ENCODE results near the gene PGAM5.
"Not testable (repeated sequence)": the region's sequence is repeated elsewhere in the genome, so short reads cannot be mapped to it uniquely, and the experiment has no call there.

PGAM5 gene

DNA sequence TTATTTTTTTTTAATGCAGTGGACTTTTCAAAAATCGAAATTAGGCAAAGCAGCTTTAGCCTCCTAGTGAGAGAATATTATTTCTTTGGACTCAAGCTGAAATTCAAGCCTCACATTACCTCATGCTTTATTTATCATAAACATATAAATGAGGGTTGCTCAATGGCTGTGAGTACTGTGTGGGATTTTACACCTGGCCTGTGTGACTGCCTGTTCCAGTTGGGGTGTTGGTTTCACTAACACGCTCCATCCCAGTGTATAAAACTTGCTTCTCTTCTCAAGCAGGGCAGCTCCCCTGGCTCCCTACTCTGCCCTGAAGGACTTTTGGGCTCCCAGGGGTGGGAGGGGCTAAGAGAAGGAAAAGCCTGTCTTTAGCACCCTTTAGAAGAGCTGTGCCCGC, 36.0 kb downstream of the PGAM5 start:
- peak; percentile 24 for DNase-seq (ENCODE audit: low read depth)
- H3K4me3 ChIP-seq (ENCODE audit: low read depth, low read length) = no peak overlapping the region
- TF ChIP-seq, protein P1, sequence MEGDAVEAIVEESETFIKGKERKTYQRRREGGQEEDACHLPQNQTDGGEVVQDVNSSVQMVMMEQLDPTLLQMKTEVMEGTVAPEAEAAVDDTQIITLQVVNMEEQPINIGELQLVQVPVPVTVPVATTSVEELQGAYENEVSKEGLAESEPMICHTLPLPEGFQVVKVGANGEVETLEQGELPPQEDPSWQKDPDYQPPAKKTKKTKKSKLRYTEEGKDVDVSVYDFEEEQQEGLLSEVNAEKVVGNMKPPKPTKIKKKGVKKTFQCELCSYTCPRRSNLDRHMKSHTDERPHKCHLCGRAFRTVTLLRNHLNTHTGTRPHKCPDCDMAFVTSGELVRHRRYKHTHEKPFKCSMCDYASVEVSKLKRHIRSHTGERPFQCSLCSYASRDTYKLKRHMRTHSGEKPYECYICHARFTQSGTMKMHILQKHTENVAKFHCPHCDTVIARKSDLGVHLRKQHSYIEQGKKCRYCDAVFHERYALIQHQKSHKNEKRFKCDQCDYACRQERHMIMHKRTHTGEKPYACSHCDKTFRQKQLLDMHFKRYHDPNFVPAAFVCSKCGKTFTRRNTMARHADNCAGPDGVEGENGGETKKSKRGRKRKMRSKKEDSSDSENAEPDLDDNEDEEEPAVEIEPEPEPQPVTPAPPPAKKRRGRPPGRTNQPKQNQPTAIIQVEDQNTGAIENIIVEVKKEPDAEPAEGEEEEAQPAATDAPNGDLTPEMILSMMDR (conservative IDR thresholded peaks at IDR 0.05; ENCODE audit: low read depth, low read length) = no peak

DNA sequence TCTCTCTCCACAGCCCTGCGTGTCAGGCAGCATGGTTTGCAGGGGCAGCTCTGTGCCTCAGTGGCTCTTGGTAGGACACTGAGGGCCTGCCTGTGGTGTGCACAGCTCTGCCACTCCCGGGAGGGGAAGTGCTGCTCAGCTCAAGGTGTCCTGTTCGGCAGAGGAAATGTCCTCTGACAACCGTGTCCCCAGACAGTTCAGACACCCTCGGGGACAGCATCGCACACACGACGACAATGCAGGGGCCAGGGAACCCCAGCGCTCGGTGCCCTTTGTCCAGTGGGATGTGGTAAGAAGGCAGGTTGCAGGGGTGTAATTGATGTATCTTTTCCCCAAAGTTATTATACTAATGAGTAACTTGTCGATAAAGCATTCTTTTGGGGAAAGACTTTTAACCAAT, 36.8 kb downstream of the PGAM5 start:
- no peak for DNase-seq (ENCODE audit: low read depth)
- TF ChIP-seq, protein P1 (conservative IDR thresholded peaks at IDR 0.05; ENCODE audit: low read depth, low read length) = no peak
- H3K4me3 ChIP-seq (ENCODE audit: low read depth, low read length) = no peak overlapping the region

DNA sequence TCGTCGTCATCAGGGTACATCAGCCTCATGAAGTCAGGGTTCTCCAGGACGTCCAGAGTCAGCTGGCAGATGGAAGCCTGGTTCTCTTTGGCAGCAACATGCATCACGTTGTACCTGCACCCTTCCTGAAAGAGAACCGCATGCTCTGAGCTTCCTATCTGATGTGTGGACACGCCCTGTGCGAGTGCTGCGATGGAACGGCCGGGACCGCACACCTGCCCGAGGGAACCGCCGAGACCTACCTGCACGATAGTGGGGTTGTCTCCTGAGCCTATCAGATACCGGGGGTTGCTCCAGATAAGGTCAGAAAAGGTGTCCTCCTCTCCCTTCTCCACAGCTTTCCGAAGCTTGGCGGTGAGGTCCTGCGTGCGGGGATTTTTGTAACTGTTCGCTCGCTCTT, 37.3 kb downstream of the PGAM5 start:
- DNase-seq (ENCODE audit: low read depth) = no peak
- H3K4me3 ChIP-seq (ENCODE audit: low read depth, low read length) = no peak overlapping the region
- TF ChIP-seq, protein P1 (conservative IDR thresholded peaks at IDR 0.05; ENCODE audit: low read depth, low read length) = no peak

- DNase-seq (ENCODE audit: low read depth) = no peak
- no peak overlapping the region for H3K4me3 ChIP-seq (ENCODE audit: low read depth, low read length)
- TF ChIP-seq, protein P1 (conservative IDR thresholded peaks at IDR 0.05; ENCODE audit: low read depth, low read length) = no peak
These were observed 37.7 kb downstream of the PGAM5 start for GRCh38 chr12:132748319-132748718.

- DNase-seq (ENCODE audit: low read depth); H3K4me3 ChIP-seq (ENCODE audit: low read depth, low read length): not testable (repeated sequence)
These were observed 43.0 kb downstream of the PGAM5 start for GRCh38 chr12:132753670-132754069.

DNA sequence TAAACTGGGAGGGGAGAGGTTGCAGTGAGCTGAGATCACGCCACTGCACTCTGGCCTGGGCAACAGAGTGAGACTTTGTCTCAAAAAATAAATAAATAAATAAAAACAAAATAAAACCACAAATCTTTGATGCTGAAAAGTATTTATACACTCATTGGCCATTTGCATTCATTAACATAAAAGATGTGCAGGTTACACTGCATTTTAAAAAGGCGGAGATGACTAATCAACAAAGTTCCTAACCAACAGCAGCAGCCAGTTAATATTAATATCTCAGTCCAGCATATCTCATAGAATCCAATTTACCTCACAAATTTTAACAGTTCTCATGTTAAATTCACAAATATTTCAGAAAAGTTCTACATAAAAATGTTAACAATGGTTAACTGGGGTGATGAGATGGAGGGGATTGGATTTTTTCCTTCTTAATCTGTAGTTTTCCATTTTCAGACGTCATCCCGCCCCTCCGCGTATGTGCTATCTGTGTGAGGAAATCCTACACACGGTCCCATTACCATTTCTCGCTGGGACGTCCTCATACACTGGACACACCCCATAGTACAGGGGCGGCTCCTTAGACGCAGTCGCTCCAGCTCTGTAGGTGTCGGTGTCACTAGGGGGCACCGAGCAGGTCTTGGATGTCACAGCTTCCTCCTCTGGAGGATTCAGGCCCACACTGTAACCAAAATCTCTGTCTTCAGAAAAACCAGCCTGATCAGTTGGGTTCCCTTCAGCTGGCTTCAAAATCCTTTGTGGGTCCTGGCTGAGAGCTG, 43.7 kb downstream of the PGAM5 start:
- no peak for DNase-seq (ENCODE audit: low read depth)
- no peak overlapping the region for H3K4me3 ChIP-seq (ENCODE audit: low read depth, low read length)
- TF ChIP-seq, protein P1 (conservative IDR thresholded peaks at IDR 0.05; ENCODE audit: low read depth, low read length) = no peak

DNA sequence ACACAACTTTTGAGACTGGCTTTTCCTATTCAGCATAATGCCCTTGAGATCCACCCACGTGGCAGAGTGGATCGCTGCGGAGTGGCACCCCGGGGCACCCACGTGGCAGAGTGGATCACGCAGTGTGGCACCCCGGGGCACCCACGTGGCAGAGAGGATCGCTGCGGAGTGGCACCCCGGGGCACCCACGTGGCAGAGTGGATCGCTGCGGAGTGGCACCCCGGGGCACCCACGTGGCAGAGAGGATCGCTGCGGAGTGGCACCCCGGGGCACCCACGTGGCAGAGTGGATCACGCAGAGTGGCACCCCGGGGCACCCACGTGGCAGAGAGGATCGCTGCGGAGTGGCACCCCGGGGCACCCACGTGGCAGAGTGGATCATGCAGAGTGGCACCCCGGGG, 48.2 kb downstream of the PGAM5 start:
- DNase-seq (ENCODE audit: low read depth); H3K4me3 ChIP-seq (ENCODE audit: low read depth, low read length): not testable (repeated sequence)

- peak overlapping the region; percentile 11 for H3K4me3 ChIP-seq (ENCODE audit: low read depth, low read length)
- DNase-seq (ENCODE audit: low read depth) = no peak
- TF ChIP-seq, protein P1 (conservative IDR thresholded peaks at IDR 0.05; ENCODE audit: low read depth, low read length) = no peak
These were observed 48.7 kb downstream of the PGAM5 start for GRCh38 chr12:132759359-132759758.

Data from choroid plexus epithelial cell (primary cell).